WERI-Rb-1 (cell line): ENCODE data around the gene INTS15.

Experiments used
- DNase-seq: peaks from one replicate; pipeline ENCODE4 v3.0.0-alpha.2; 2020
- H3K27ac ChIP-seq: fragments of 250-450 bp; sonication (Bioruptor Pico); 2 replicates; pipeline ENCODE4 v1.5.1; 2020; ENCODE audit warnings: mild to moderate bottlenecking, moderate library complexity
- H3K27me3 ChIP-seq: fragments of 250-450 bp; sonication (Bioruptor Pico); 2 replicates; pipeline ENCODE4 v1.5.1; 2021; ENCODE audit warnings: mild to moderate bottlenecking, low read depth, moderate library complexity; ENCODE audit not compliant: insufficient read depth, severe bottlenecking
- H3K36me3 ChIP-seq: fragments of 250-450 bp; sonication (Bioruptor Pico); 2 replicates; pipeline ENCODE4 v1.5.1; 2020; ENCODE audit warnings: mild to moderate bottlenecking, moderate library complexity
- H3K4me3 ChIP-seq: 2 replicates; pipeline ENCODE4 v1.5.1; 2011; ENCODE audit warnings: low read depth, mild to moderate bottlenecking, control low read depth, low read length
- H3K9me3 ChIP-seq: fragments of 250-450 bp; sonication (Bioruptor Pico); 2 replicates; pipeline ENCODE4 v1.5.1; 2021; ENCODE audit warnings: mild to moderate bottlenecking, moderate library complexity; ENCODE audit not compliant: severe bottlenecking
- TF ChIP-seq, protein P1 (sequence below): IDR thresholded peaks from 2 replicates; pipeline ENCODE4 v1.5.1; 2011; ENCODE audit warnings: low read depth, mild to moderate bottlenecking, control low read depth, inconsistent platforms, low read length

The INTS15 gene

DNA sequence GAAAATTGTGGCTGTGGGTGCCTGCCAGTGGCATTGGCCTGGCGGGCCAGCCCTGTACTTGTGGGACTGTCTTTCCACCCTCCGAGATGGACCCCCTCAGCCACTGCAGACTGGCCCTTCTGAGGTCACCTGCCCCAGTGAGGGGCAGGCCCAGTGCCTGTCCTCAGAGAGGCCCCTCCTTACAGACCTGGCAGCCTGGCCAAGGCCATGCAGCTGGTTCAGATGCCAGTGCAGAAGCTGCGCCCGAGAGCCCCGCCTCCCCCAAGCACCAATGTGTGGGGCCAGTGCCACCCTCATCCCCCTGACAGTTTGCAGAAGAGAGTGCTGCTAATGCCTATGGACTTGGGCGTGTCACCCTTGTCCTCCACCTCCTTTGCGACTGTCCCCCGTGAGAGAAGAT is 57.3 kb downstream of the INTS15 start:
- TF ChIP-seq, protein P1, sequence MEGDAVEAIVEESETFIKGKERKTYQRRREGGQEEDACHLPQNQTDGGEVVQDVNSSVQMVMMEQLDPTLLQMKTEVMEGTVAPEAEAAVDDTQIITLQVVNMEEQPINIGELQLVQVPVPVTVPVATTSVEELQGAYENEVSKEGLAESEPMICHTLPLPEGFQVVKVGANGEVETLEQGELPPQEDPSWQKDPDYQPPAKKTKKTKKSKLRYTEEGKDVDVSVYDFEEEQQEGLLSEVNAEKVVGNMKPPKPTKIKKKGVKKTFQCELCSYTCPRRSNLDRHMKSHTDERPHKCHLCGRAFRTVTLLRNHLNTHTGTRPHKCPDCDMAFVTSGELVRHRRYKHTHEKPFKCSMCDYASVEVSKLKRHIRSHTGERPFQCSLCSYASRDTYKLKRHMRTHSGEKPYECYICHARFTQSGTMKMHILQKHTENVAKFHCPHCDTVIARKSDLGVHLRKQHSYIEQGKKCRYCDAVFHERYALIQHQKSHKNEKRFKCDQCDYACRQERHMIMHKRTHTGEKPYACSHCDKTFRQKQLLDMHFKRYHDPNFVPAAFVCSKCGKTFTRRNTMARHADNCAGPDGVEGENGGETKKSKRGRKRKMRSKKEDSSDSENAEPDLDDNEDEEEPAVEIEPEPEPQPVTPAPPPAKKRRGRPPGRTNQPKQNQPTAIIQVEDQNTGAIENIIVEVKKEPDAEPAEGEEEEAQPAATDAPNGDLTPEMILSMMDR: no peak
- Histone ChIP-seq H3K27me3 (no peaks in the 10 kb centered on the region), H3K4me3 (no peak overlapping the region), H3K36me3 (peaks cover 94% of the 10 kb centered on the region), H3K27ac (no peak overlapping the region), H3K9me3 (peaks cover 4% of the 10 kb centered on the region)
- DNase-seq: no peak

DNA sequence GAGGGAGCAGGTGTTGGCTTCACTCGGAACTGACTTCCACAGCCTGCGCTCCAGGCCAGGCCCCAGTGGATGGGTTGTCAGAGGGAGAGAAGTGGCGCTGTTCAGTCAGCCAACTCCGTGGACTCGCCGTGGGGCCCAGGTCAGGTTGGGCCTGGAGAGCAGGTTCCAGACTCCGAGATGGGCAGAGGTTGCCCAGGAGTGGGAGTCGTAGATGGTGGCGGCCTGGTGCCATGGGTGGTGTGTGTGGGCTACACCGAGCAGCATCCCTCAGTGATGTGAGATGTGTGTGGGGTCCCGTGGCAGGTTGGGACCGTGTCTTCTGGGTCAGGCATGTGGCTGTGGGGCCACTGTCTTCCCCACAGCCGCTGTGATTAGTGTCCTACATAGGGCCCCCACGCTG is 57.7 kb downstream of the INTS15 start:
- TF ChIP-seq, protein P1: no peak
- Histone ChIP-seq H3K9me3 (peaks cover 8% of the 10 kb centered on the region), H3K27me3 (no peaks in the 10 kb centered on the region), H3K4me3 (no peak overlapping the region), H3K27ac (no peak overlapping the region), H3K36me3 (peaks cover 94% of the 10 kb centered on the region)
- DNase-seq: no peak

DNA sequence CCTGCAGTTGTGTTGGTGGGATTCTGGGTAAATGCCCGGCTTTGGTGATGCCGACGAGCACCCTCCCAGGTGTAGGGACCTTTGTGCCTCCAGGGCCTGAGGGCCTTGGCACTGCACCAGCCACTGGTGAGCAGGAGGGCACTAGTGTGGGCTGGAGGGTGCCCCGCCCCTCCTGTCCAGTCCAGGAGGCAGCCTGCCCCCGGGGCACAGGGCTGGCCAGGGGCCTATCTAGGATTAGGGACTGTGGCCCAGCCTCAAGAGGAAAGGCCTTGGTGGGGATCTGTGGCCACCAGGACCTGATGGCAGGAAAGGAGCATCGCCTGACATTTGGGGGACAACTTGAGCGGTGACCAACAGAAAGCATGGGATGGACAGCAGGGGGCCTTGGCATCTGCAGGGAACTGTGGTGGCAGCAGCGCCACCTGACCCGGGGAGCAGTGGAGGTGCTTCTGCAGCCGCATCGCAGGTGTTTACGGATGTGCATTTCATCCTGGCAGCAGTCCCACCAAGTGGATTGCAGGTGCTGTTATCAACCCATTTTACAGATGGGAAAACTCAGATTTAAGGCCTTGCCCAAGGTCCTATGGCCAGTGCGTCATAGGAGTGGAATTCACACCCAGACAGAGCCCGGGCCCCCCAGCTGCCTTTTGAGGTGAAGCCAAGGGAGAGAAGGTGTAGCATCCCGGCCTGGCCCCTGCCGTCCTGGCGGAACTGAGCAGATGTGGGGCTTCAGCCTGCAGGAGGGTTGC is 58.4 kb downstream of the INTS15 start:
- no peak overlapping the region for H3K4me3 ChIP-seq
- H3K36me3 ChIP-seq: peaks cover 90% of the 10 kb centered on the region
- DNase-seq: no peak

DNA sequence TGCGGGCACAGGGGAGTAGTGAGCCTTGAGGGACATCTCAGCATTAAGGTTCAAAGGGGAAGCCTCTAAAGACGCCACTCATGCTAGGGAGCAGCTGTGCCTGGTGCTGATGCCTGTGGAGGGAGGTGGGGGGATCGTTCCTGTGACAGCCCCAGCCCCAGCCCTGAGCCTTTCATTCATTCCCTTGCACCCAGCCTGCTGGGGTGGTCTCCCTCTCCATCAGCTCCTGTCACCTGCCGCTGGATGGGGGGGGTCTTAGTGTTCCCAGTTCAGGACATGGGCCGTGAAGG is 58.9 kb downstream of the INTS15 start:
- Histone ChIP-seq H3K27ac (no peak overlapping the region), H3K4me3 (no peak overlapping the region), H3K27me3 (no peaks in the 10 kb centered on the region), H3K9me3 (peaks cover 10% of the 10 kb centered on the region), H3K36me3 (peaks cover 85% of the 10 kb centered on the region)
- TF ChIP-seq, protein P1: no peak
- no peak for DNase-seq

More for the DNA sequence above, 58.4 kb downstream of the INTS15 start:
- peaks cover 10% of the 10 kb centered on the region for H3K9me3 ChIP-seq
- H3K27me3 ChIP-seq: no peaks in the 10 kb centered on the region
- no peak overlapping the region for H3K27ac ChIP-seq
- TF ChIP-seq, protein P1: no peak

DNA sequence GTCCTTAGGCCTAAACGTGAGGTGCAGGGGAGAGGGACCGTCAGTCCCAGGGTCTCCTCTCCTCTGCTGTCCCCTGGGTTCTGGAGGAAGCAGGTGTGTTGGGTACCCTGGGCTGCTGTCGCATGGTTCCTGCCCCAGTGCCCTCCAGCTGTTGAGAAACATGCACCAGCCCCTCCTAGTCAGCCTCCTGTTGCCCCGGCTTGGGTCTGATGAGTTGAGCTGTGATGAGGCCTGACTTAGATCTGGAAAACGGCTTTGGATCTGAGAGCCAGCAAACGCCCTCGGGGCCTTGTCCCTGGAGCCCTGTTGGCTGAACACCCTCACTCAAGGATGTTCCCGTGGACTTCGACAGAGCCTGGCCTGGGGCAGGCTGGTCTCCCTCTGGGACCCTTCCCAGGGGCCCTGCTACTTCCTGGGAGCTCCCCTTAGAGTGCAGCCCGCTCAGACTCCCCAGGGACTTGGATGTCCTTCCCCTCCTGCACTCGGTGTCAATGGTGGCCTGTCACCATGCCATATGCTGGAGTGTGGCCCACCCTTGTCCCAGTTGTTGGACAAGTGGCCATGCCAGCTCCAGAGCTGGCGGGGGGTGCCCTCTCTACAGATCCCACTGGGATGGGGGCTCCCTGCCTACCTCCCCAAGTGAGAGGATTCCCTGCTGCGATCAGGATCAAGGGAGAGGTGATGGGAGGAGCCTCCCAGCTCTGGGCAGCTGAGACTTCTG is 59.6 kb downstream of the INTS15 start:
- Histone ChIP-seq H3K27ac (no peak overlapping the region), H3K36me3 (peaks cover 82% of the 10 kb centered on the region), H3K27me3 (no peaks in the 10 kb centered on the region), H3K4me3 (no peak overlapping the region), H3K9me3 (peaks cover 10% of the 10 kb centered on the region)
- DNase-seq: no peak
- TF ChIP-seq, protein P1: no peak

DNA sequence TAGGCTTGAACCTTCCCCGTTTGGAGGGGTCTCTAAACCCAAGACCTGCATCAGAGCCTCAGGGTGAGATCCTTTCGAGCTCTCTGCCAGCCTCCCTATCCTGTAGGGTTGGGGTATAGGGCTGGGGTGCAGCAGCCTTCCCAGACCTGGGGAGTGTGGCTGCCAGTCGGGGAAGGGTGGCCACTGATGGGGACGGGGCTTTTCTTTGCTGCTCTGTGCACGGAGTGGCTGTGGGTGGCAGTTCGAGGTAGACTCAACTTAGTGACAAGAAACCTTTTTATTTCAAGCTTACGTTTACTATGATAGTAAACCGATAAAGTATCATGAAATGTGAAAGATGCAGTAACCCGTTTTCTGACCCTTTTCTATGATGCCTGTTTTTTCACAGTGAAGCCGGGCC is 60.3 kb downstream of the INTS15 start:
- H3K36me3 ChIP-seq: peaks cover 82% of the 10 kb centered on the region
- TF ChIP-seq, protein P1: no peak
- no peak for DNase-seq
- no peaks in the 10 kb centered on the region for H3K27me3 ChIP-seq
- no peak overlapping the region for H3K4me3 ChIP-seq
- H3K9me3 ChIP-seq: peaks cover 10% of the 10 kb centered on the region
- no peak overlapping the region for H3K27ac ChIP-seq
